Fibroblast of pulmonary artery (primary cell): ENCODE measurements around the gene LGALS16.
"Not testable (repeated sequence)": the region's sequence is repeated elsewhere in the genome, so short reads cannot be mapped to it uniquely, and the experiment has no call there.

ENCODE experiments used
- DNase-seq: peaks from one replicate; pipeline ENCODE4 v3.0.0-alpha.2; 2010; ENCODE audit warnings: low read depth
- H3K4me3 ChIP-seq: replicated peaks from 2 replicates; pipeline ENCODE4 v1.5.1; 2011; ENCODE audit warnings: low read depth, mild to moderate bottlenecking, control low read depth, low read length, moderate library complexity
- CTCF ChIP-seq: IDR thresholded peaks from 2 replicates; pipeline ENCODE4 v1.5.1; 2011; ENCODE audit warnings: mild to moderate bottlenecking, control low read depth, low read length, inconsistent platforms; ENCODE audit errors: missing control alignments

LGALS16 gene

GRCh38 chr19:39684267-39684666 is 28.6 kb downstream of the LGALS16 start:
- TF ChIP-seq CTCF = no peak
- no peak overlapping the region for H3K4me3 ChIP-seq
- no peak for DNase-seq

- no peak for TF ChIP-seq CTCF
- DNase-seq = no peak
Observed at GRCh38 chr19:39686739-39687138, 31.0 kb downstream of the LGALS16 start.

GRCh38 chr19:39688637-39689036 is 32.9 kb downstream of the LGALS16 start:
- DNase-seq, H3K4me3 ChIP-seq: not testable (repeated sequence)

More at GRCh38 chr19:39686739-39687138, 31.0 kb downstream of the LGALS16 start:
- H3K4me3 ChIP-seq = no peak overlapping the region

GRCh38 chr19:39692166-39692565 is 36.5 kb downstream of the LGALS16 start:
- no peak for TF ChIP-seq CTCF
- H3K4me3 ChIP-seq = no peak overlapping the region
- DNase-seq = no peak

GRCh38 chr19:39692822-39693221 is 37.1 kb downstream of the LGALS16 start:
- no peak overlapping the region for H3K4me3 ChIP-seq
- TF ChIP-seq CTCF = no peak
- DNase-seq = no peak

GRCh38 chr19:39695759-39696158 is 40.0 kb downstream of the LGALS16 start:
- H3K4me3 ChIP-seq = no peak overlapping the region
- TF ChIP-seq CTCF = no peak
- no peak for DNase-seq

- no peak for TF ChIP-seq CTCF
- no peak overlapping the region for H3K4me3 ChIP-seq
- DNase-seq = peak; percentile 80
Observed at GRCh38 chr19:39696387-39696786, 40.7 kb downstream of the LGALS16 start.

GRCh38 chr19:39698535-39698934 is 42.8 kb downstream of the LGALS16 start:
- TF ChIP-seq CTCF = no peak
- no peak for DNase-seq
- no peak overlapping the region for H3K4me3 ChIP-seq
